H9 (cell line): Measurements from ENCODE around the gene MAP3K9. TPM values are rescaled to one million over a fixed set of nuclear protein-coding genes. Genes with fewer than 3 reads are reported as not detected.

Experiments used
- DNase-seq: peaks from one replicate; pipeline ENCODE4 v3.0.0-alpha.2; 2017
- H2AFZ ChIP-seq: one replicate; pipeline ENCODE4 v1.6.1; 2013; ENCODE audit warnings: mild to moderate bottlenecking, low read length, control low read depth, moderate library complexity
- H2AK5ac ChIP-seq: 2 replicates; pipeline ENCODE4 v1.6.1; 2013; ENCODE audit warnings: low read length, control low read depth, mixed read lengths; ENCODE audit not compliant: insufficient read length
- H2BK120ac ChIP-seq: one replicate; pipeline ENCODE4 v1.6.1; 2013; ENCODE audit warnings: low read depth, mild to moderate bottlenecking, low read length, control low read depth, inconsistent platforms; ENCODE audit not compliant: poor library complexity, severe bottlenecking
- H2BK12ac ChIP-seq: 2 replicates; pipeline ENCODE4 v1.6.1; 2013; ENCODE audit warnings: low read length, control low read depth, mixed read lengths, low read depth; ENCODE audit not compliant: insufficient read length
- H2BK15ac ChIP-seq: 2 replicates; pipeline ENCODE4 v1.6.1; 2013; ENCODE audit warnings: low read depth, low read length, control low read depth
- H2BK20ac ChIP-seq: one replicate; pipeline ENCODE4 v1.6.1; 2013; ENCODE audit warnings: low read depth, mild to moderate bottlenecking, low read length, control low read depth, inconsistent platforms; ENCODE audit not compliant: poor library complexity, severe bottlenecking
- H2BK5ac ChIP-seq: 2 replicates; pipeline ENCODE4 v1.6.1; 2013; ENCODE audit warnings: low read length, control low read depth, mixed read lengths; ENCODE audit not compliant: insufficient read length
- H3K14ac ChIP-seq: 2 replicates; pipeline ENCODE4 v1.6.1; 2013; ENCODE audit warnings: low read length, control low read depth; ENCODE audit not compliant: insufficient read depth
- H3K18ac ChIP-seq: 2 replicates; pipeline ENCODE4 v1.6.1; 2013; ENCODE audit warnings: low read depth, mild to moderate bottlenecking, mixed read lengths, low read length, control low read depth; ENCODE audit not compliant: insufficient read length
- H3K23ac ChIP-seq: 2 replicates; pipeline ENCODE4 v1.6.1; 2013; ENCODE audit warnings: low read length, control low read depth, mixed read lengths, low read depth; ENCODE audit not compliant: insufficient read length
- H3K23me2 ChIP-seq: 2 replicates; pipeline ENCODE4 v1.6.1; 2013; ENCODE audit warnings: low read depth, mild to moderate bottlenecking, mixed read lengths, low read length, control low read depth; ENCODE audit not compliant: insufficient read length, poor library complexity, severe bottlenecking
- H3K27ac ChIP-seq: 2 replicates; pipeline ENCODE4 v1.5.1; 2013; ENCODE audit warnings: low read length, control low read depth, mixed read lengths, low read depth; ENCODE audit not compliant: insufficient read length
- H3K27me3 ChIP-seq: 2 replicates; pipeline ENCODE4 v1.6.1; 2013; ENCODE audit warnings: low read length, control low read depth, inconsistent platforms; ENCODE audit not compliant: insufficient read depth
- H3K4ac ChIP-seq: 2 replicates; pipeline ENCODE4 v1.6.1; 2013; ENCODE audit warnings: low read depth, mild to moderate bottlenecking, control low read depth, inconsistent platforms, low read length, moderate library complexity
- H3K4me1 ChIP-seq: 2 replicates; pipeline ENCODE4 v1.6.1; 2013; ENCODE audit warnings: low read length, control low read depth, inconsistent platforms; ENCODE audit not compliant: insufficient read depth
- H3K4me2 ChIP-seq: 2 replicates; pipeline ENCODE4 v1.6.1; 2013; ENCODE audit warnings: low read length, control low read depth, mixed read lengths; ENCODE audit not compliant: insufficient read length, insufficient read depth
- H3K56ac ChIP-seq: 2 replicates; pipeline ENCODE4 v1.6.1; 2013; ENCODE audit warnings: low read depth, mild to moderate bottlenecking, mixed read lengths, low read length, control low read depth; ENCODE audit not compliant: insufficient read length
- H3K79me1 ChIP-seq: 2 replicates; pipeline ENCODE4 v1.6.1; 2013; ENCODE audit warnings: low read depth, mild to moderate bottlenecking, moderate library complexity, low read length, control low read depth, inconsistent platforms; ENCODE audit not compliant: insufficient read depth, poor library complexity, severe bottlenecking
- H3K79me2 ChIP-seq: 2 replicates; pipeline ENCODE4 v1.6.1; 2013; ENCODE audit warnings: low read length, control low read depth, inconsistent platforms; ENCODE audit not compliant: insufficient read depth
- H3K9ac ChIP-seq: 2 replicates; pipeline ENCODE4 v1.6.1; 2013; ENCODE audit warnings: low read length, control low read depth, mixed read lengths; ENCODE audit not compliant: insufficient read length; ENCODE audit errors: extremely low read depth
- H3K9me3 ChIP-seq: one replicate; pipeline ENCODE4 v1.6.1; 2013; ENCODE audit warnings: low read depth, low read length, inconsistent platforms; ENCODE audit not compliant: control insufficient read depth
- H3T11ph ChIP-seq: one replicate; pipeline ENCODE4 v1.6.1; 2013; ENCODE audit warnings: mild to moderate bottlenecking, low read length, control low read depth, inconsistent platforms
- H4K20me1 ChIP-seq: one replicate; pipeline ENCODE4 v1.6.1; 2013; ENCODE audit not compliant: control insufficient read depth, insufficient read length, insufficient read depth
- H4K5ac ChIP-seq: 2 replicates; pipeline ENCODE4 v1.6.1; 2013; ENCODE audit warnings: low read depth, mild to moderate bottlenecking, mixed read lengths, low read length, control low read depth; ENCODE audit not compliant: insufficient read length
- H4K8ac ChIP-seq: replicated peaks from 2 replicates; pipeline ENCODE4 v1.6.1; 2013; ENCODE audit warnings: low read length, control low read depth, mixed read lengths, low read depth; ENCODE audit not compliant: insufficient read length
- H4K91ac ChIP-seq: 2 replicates; pipeline ENCODE4 v1.6.1; 2013; ENCODE audit warnings: low read depth, mild to moderate bottlenecking, moderate library complexity, mixed read lengths, low read length, control low read depth; ENCODE audit not compliant: insufficient read length
- H3K27ac Mint-ChIP-seq, 3 experiments: 2 replicates in 2 of 3; 3 replicates in 1 of 3; pipeline ENCODE4 v1.8.0; 2020 to 2021; ENCODE audit warnings: mixed read lengths in 3 of 3, mild to moderate bottlenecking in 1 of 3, moderate library complexity in 1 of 3
- H3K27me3 Mint-ChIP-seq: 2 replicates; pipeline ENCODE4 v1.8.0; 2021; ENCODE audit warnings: low read depth, mild to moderate bottlenecking, moderate library complexity, mixed read lengths
- H3K36me3 Mint-ChIP-seq, 3 experiments: 2 replicates in 2 of 3; 3 replicates in 1 of 3; pipeline ENCODE4 v1.8.0; 2020 to 2021; ENCODE audit warnings: low read depth in 3 of 3, mixed read lengths in 3 of 3; ENCODE audit not compliant: insufficient read depth in 1 of 3
- H3K4me1 Mint-ChIP-seq, 2 experiments: 2 replicates each; pipeline ENCODE4 v1.8.0; 2020; ENCODE audit warnings: mixed read lengths in 2 of 2
- H3K4me3 Mint-ChIP-seq, 2 experiments: 2 replicates in 1 of 2; 3 replicates in 1 of 2; pipeline ENCODE4 v1.8.0; 2020 to 2021; ENCODE audit warnings: mild to moderate bottlenecking in 2 of 2, mixed read lengths in 2 of 2, moderate library complexity in 1 of 2
- H3K9me3 Mint-ChIP-seq, 2 experiments: 2 replicates in 1 of 2; 3 replicates in 1 of 2; pipeline ENCODE4 v1.8.0; 2020; ENCODE audit warnings: mild to moderate bottlenecking in 2 of 2, mixed read lengths in 2 of 2, moderate library complexity in 1 of 2
- WGBS: extraction: QIAGEN DNeasy Blood & Tissue Kit; methylation state at CpG from one replicate; pipeline ENCODE4 v1.1.7; 2013; ENCODE audit warnings: missing lambda C conversion rate, low lambda C conversion rate, mixed read lengths; ENCODE audit not compliant: insufficient read length; ENCODE audit errors: extremely low coverage; 5-methylcytosine and 5-hydroxymethylcytosine counted together
- total RNA-seq: library from RNA; stranded (reverse); gene quantifications from 2 replicates; pipeline ENCODE4 v1.2.1, GENCODE V29; 2021
- TF ChIP-seq, protein P1 (sequence below): fragments of 200-600 bp; sonication (generic); conservative IDR thresholded peaks from 3 replicates; pipeline ENCODE4 v1.8.0; 2021; ENCODE audit warnings: antibody characterized with exemption, mild to moderate bottlenecking

Gene MAP3K9
- total RNA-seq, 1 experiment from 2014 or later = 20.0 TPM

DNA sequence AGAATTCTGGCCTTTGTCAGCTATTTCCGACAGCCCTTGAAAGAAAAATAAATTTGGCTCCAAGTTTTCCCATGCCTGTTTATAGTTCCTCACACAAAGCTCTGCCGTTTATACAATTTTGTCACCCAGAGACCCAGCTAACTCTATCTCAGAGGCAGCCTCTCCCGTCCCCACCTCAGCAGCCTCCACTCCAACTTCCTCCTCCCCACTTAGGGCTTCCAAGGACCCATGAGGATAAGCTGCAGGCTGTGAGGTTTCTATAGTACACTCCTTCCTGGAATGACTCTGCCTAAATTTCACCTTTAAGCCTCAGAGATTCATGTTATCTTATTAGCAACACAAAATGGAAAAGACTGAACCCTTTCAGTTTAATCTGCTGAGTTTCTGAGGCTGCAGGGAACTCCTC is 95.8 kb downstream of the MAP3K9 start:
- H3K56ac ChIP-seq = no peak overlapping the region
- H3K27me3 ChIP-seq = no peaks in the 10 kb centered on the region
- H3K27ac Mint-ChIP-seq = peak overlapping the region in 2 of 3 experiments; percentile 58 to 78; a peak in 4 of 7 replicates
- no peak overlapping the region for H2BK20ac ChIP-seq
- no peak overlapping the region for H2AK5ac ChIP-seq
- H2BK12ac ChIP-seq = no peak overlapping the region
- H2BK120ac ChIP-seq = no peak overlapping the region
- H4K5ac ChIP-seq = no peak overlapping the region
- H3K27ac ChIP-seq = peak overlapping the region; percentile 29
- H3K18ac ChIP-seq = no peak overlapping the region
- no peak overlapping the region for H4K8ac ChIP-seq
- no peak overlapping the region for H3K14ac ChIP-seq
- H3K79me2 ChIP-seq = no peaks in the 10 kb centered on the region
- H3K4me2 ChIP-seq = no peak overlapping the region
- no peaks in the 10 kb centered on the region for H4K20me1 ChIP-seq
- no peak overlapping the region; a peak in 1 of 5 replicates for H3K4me3 Mint-ChIP-seq
- H3K4ac ChIP-seq = no peak overlapping the region
- H3K36me3 Mint-ChIP-seq = peaks cover 0 to 5% (median 2%) of the 10 kb centered on the region in 3 experiments; a peak in 2 of 7 replicates
- peaks cover 50 to 51% of the 10 kb centered on the region in 2 experiments for H3K4me1 Mint-ChIP-seq
- H3K9me3 ChIP-seq = no peaks in the 10 kb centered on the region
- H3K27me3 Mint-ChIP-seq = no peaks in the 10 kb centered on the region; the same call in 1 of the 2 replicates
- no peak overlapping the region for H3K9ac ChIP-seq
- H4K91ac ChIP-seq = no peak overlapping the region
- no peak overlapping the region for H3K23ac ChIP-seq
- TF ChIP-seq, protein P1, sequence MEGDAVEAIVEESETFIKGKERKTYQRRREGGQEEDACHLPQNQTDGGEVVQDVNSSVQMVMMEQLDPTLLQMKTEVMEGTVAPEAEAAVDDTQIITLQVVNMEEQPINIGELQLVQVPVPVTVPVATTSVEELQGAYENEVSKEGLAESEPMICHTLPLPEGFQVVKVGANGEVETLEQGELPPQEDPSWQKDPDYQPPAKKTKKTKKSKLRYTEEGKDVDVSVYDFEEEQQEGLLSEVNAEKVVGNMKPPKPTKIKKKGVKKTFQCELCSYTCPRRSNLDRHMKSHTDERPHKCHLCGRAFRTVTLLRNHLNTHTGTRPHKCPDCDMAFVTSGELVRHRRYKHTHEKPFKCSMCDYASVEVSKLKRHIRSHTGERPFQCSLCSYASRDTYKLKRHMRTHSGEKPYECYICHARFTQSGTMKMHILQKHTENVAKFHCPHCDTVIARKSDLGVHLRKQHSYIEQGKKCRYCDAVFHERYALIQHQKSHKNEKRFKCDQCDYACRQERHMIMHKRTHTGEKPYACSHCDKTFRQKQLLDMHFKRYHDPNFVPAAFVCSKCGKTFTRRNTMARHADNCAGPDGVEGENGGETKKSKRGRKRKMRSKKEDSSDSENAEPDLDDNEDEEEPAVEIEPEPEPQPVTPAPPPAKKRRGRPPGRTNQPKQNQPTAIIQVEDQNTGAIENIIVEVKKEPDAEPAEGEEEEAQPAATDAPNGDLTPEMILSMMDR = no peak
- no peak overlapping the region for H2BK15ac ChIP-seq
- H3K23me2 ChIP-seq = no peaks in the 10 kb centered on the region
- H3K9me3 Mint-ChIP-seq = 0 out of 5 replicates have a peak, but pooled peaks cover 0 to 4% of the 10 kb centered on the region in 2 experiments
- no peak overlapping the region for H2BK5ac ChIP-seq
- peaks cover 9% of the 10 kb centered on the region; the same call in 1 of the 2 replicates for H3K4me1 ChIP-seq
- H3T11ph ChIP-seq = no peak overlapping the region
- WGBS = no CpG with 5 or more reads among the region's 3 CpGs
- DNase-seq = no peak
- peak overlapping the region; percentile 77 for H2AFZ ChIP-seq
- no peaks in the 10 kb centered on the region for H3K79me1 ChIP-seq
